ENCODE data around the gene IP6K3. TPM values are rescaled to one million over a fixed set of nuclear protein-coding genes. Genes with fewer than 3 reads are reported as not detected.
A peak's percentile ranks its signal among the peaks of the same experiment; 100 is the strongest.

The IP6K3 gene
- total and polyA plus RNA-seq, 4 experiments from 2014 or later: not detected

GRCh38 chr6:33737267-33738026 is 9.3 kb downstream of the IP6K3 start:
- intact Hi-C loops (cut with micrococcal nuclease): no loop called here
- ChIA-PET CTCF (ENCODE audit: partially characterized antibody) (interaction anchor here (0.7 to 0.9 kb wide), 3 partner anchors 26 to 34 kb away, joined by 3 read pairs; partner anchors contain the start of gene UQCC2), POLR2A (ENCODE audit: partially characterized antibody) (interaction anchor here (0.9 kb wide), 1 partner anchor 11 kb away, joined by 3 read pairs; no protein-coding TSS in a partner anchor)

DNA sequence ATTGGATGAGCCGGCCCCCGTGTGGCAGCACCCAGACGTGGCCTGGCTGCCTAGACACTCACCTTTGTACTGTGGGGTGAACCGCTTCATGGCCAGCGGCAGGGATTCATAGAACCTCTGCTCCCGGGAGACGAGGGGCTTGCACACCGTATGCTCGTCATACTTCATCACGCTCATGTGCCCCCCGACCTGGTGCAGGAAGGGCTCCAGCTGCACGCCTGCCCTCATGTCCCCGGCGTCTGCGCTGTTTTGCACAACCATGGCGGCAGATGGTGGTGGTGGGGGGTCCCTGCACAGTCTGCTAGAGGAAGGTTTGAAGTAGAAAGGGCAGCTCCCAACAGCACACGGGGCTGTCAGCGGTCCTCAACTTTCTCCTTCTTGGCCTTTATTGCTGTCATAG is 11.5 kb downstream of the IP6K3 start:
- Histone ChIP-seq H3K9me3 (ENCODE audit: control insufficient read depth in 1 of 2, low read length in 2 of 2) (no peaks in the 10 kb centered on the region), H3K4me1 (ENCODE audit: insufficient read depth, low read length) (no peaks in the 10 kb centered on the region), H3K36me3 (ENCODE audit: insufficient read depth, low read length) (no peaks in the 10 kb centered on the region), H3K27ac (ENCODE audit: low read depth, low read length) (no peak overlapping the region), H3K4me3 (ENCODE audit: low read length in 2 of 2) (no peak overlapping the region), H3K27me3 (ENCODE audit: insufficient read depth, low read length) (no peaks in the 10 kb centered on the region)
- Mint-ChIP-seq H3K4me3 (no peak overlapping the region), H3K9me3 (no peaks in the 10 kb centered on the region), H3K36me3 (no peaks in the 10 kb centered on the region), H3K27ac (no peak overlapping the region), H3K27me3 (no peaks in the 10 kb centered on the region), H3K4me1 (no peaks in the 10 kb centered on the region)
- POLR2A ChIA-PET (ENCODE audit: partially characterized antibody): no interaction called here
- intact Hi-C loops (cut with micrococcal nuclease): no loop called here
- no peak for DNase-seq
- CTCF ChIA-PET (ENCODE audit: partially characterized antibody): interaction anchor here (2.2 kb wide), 1 partner anchor 9 kb away, joined by 7 read pairs; no protein-coding TSS in a partner anchor

More at GRCh38 chr6:33737267-33738026, 9.3 kb downstream of the IP6K3 start:
- Mint-ChIP-seq H3K4me1 (no peaks in the 10 kb centered on the region), H3K4me3 (no peak overlapping the region), H3K27me3 (no peaks in the 10 kb centered on the region), H3K36me3 (no peaks in the 10 kb centered on the region), H3K27ac (peak overlapping the region in 1 of 7 donors; percentile 31), H3K9me3 (no peaks in the 10 kb centered on the region)
- no peak for DNase-seq
- H3K27me3 ChIP-seq (ENCODE audit: insufficient read depth, low read length): no peaks in the 10 kb centered on the region
- no peaks in the 10 kb centered on the region for H3K36me3 ChIP-seq (ENCODE audit: insufficient read depth, low read length)
- H3K9me3 ChIP-seq (ENCODE audit: control insufficient read depth in 1 of 2, low read length in 2 of 2): no peaks in the 10 kb centered on the region
- H3K4me3 ChIP-seq (ENCODE audit: low read length in 2 of 2): no peak overlapping the region
- no peaks in the 10 kb centered on the region for H3K4me1 ChIP-seq (ENCODE audit: insufficient read depth, low read length)
- no peak overlapping the region for H3K27ac ChIP-seq (ENCODE audit: low read depth, low read length)

GRCh38 chr6:33733709-33734007 is 13.0 kb downstream of the IP6K3 start:
- no peak overlapping the region for H3K27ac Mint-ChIP-seq
- Histone ChIP-seq H3K4me3 (ENCODE audit: low read length in 2 of 2) (no peak overlapping the region), H3K9me3 (ENCODE audit: control insufficient read depth in 1 of 2, low read length in 2 of 2) (no peaks in the 10 kb centered on the region), H3K36me3 (ENCODE audit: insufficient read depth, low read length) (no peaks in the 10 kb centered on the region), H3K4me1 (ENCODE audit: insufficient read depth, low read length) (no peaks in the 10 kb centered on the region), H3K27ac (ENCODE audit: low read depth, low read length) (no peak overlapping the region), H3K27me3 (ENCODE audit: insufficient read depth, low read length) (no peaks in the 10 kb centered on the region)
- peaks cover 0 to 2% (median 0%) of the 10 kb centered on the region in 8 donors for H3K9me3 Mint-ChIP-seq
- H3K4me3 Mint-ChIP-seq: no peak overlapping the region
- no peaks in the 10 kb centered on the region for H3K36me3 Mint-ChIP-seq
- ChIA-PET CTCF (ENCODE audit: partially characterized antibody) (no interaction called here), POLR2A (ENCODE audit: partially characterized antibody) (no interaction called here)
- peaks cover 0 to 1% of the 10 kb centered on the region in 2 donors for H3K27me3 Mint-ChIP-seq
- H3K4me1 Mint-ChIP-seq: peaks cover 0 to 3% (median 0%) of the 10 kb centered on the region in 4 donors
- intact Hi-C loops (cut with micrococcal nuclease): no loop called here
- no peak for DNase-seq

DNA sequence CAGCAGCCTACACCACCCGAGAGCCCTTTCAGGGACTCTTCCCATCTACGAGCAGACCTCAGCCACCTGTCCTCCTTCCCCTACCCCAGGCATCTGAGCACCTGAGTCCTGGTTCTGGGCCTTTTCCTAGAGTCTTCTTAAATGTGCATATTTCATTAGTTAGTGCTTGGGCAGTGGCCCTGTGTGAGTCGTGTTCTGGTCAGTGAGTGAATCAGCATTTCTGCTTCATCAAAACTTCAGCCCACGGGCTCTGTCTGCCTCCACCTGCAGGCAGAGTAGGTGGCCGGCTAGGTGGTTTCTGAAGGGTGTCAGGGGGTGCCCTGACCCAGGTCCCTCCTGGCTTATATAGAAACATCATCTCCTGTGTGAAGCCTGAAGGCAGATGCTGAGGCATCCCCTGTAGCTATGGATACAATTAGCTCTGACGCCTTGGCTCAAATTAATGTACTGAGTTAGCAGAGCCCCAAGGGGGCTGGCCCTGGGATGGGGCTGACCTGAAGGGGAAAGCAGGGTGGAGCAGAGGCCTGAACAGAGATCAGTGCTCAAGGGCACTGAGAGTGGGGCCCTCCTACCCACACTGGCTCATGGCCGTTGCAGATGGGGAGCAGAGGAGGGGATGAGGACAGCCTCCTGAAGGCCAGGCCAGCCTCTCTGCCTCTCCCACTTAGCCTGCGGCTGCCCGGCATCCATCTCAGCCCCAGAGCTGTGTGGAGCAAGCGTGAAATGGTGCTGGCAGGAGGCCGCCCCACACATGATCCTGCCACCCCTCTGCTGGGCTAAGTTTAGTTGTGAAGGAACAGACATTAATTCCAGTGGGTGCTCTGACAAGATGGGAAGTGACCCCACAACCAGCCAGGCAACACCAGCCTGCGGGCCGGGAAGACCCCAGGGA is 13.6 kb downstream of the IP6K3 start:
- Histone ChIP-seq H3K36me3 (ENCODE audit: insufficient read depth, low read length) (no peaks in the 10 kb centered on the region), H3K4me3 (ENCODE audit: low read length in 2 of 2) (no peak overlapping the region), H3K4me1 (ENCODE audit: insufficient read depth, low read length) (no peaks in the 10 kb centered on the region), H3K27me3 (ENCODE audit: insufficient read depth, low read length) (no peaks in the 10 kb centered on the region), H3K27ac (ENCODE audit: low read depth, low read length) (no peak overlapping the region), H3K9me3 (ENCODE audit: control insufficient read depth in 1 of 2, low read length in 2 of 2) (no peaks in the 10 kb centered on the region)
- H3K27ac Mint-ChIP-seq: peak overlapping the region in 1 of 7 donors; percentile 7
- H3K36me3 Mint-ChIP-seq: no peaks in the 10 kb centered on the region
- H3K27me3 Mint-ChIP-seq: peaks cover 0 to 2% of the 10 kb centered on the region in 2 donors
- peaks cover 0 to 2% (median 0%) of the 10 kb centered on the region in 8 donors for H3K9me3 Mint-ChIP-seq
- intact Hi-C loops (cut with micrococcal nuclease): no loop called here
- DNase-seq: no peak
- H3K4me3 Mint-ChIP-seq: no peak overlapping the region
- peaks cover 0 to 6% (median 0%) of the 10 kb centered on the region in 4 donors for H3K4me1 Mint-ChIP-seq
- ChIA-PET POLR2A (ENCODE audit: partially characterized antibody) (no interaction called here), CTCF (ENCODE audit: partially characterized antibody) (no interaction called here)

DNA sequence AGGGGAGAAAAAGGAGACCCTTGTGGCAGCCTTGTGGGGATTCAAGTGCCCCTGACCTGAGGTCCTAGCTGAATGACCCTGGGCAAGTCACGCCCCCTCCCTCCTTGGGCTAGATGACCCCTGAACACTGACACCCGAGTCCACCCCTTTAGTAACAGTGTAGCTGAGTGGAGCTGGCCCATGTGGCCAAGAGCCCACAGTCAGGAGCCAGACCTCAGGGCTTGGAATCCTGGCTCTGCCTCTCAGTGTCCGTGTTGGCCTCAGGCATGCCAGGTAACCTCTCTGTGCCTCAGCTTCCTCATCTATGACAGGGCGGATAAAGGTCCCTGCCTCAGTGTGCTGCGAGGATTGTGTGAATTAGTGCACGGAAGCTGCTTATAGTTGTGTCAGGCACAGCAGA is 14.3 kb downstream of the IP6K3 start:
- no peak overlapping the region for H3K27ac Mint-ChIP-seq
- no peak overlapping the region for H3K4me3 Mint-ChIP-seq
- CTCF ChIA-PET (ENCODE audit: partially characterized antibody): no interaction called here
- Histone ChIP-seq H3K36me3 (ENCODE audit: insufficient read depth, low read length) (no peaks in the 10 kb centered on the region), H3K9me3 (ENCODE audit: control insufficient read depth in 1 of 2, low read length in 2 of 2) (no peaks in the 10 kb centered on the region), H3K4me1 (ENCODE audit: insufficient read depth, low read length) (no peaks in the 10 kb centered on the region), H3K27me3 (ENCODE audit: insufficient read depth, low read length) (no peaks in the 10 kb centered on the region), H3K4me3 (ENCODE audit: low read length in 2 of 2) (no peak overlapping the region), H3K27ac (ENCODE audit: low read depth, low read length) (no peak overlapping the region)
- intact Hi-C loops (cut with micrococcal nuclease): no loop called here
- peaks cover 0 to 2% (median 0%) of the 10 kb centered on the region in 8 donors for H3K9me3 Mint-ChIP-seq
- peaks cover 0 to 2% of the 10 kb centered on the region in 2 donors for H3K27me3 Mint-ChIP-seq
- H3K36me3 Mint-ChIP-seq: no peaks in the 10 kb centered on the region
- no peak for DNase-seq
- POLR2A ChIA-PET (ENCODE audit: partially characterized antibody): no interaction called here
- peaks cover 0 to 6% (median 0%) of the 10 kb centered on the region in 4 donors for H3K4me1 Mint-ChIP-seq

- no peaks in the 10 kb centered on the region for H3K4me1 ChIP-seq (ENCODE audit: insufficient read depth, low read length)
- H3K27me3 Mint-ChIP-seq: peaks cover 0 to 2% of the 10 kb centered on the region in 2 donors
- intact Hi-C loops (cut with micrococcal nuclease): no loop called here
- peaks cover 0 to 2% (median 0%) of the 10 kb centered on the region in 8 donors for H3K9me3 Mint-ChIP-seq
- ChIA-PET POLR2A (ENCODE audit: partially characterized antibody) (no interaction called here), CTCF (ENCODE audit: partially characterized antibody) (no interaction called here)
- H3K36me3 Mint-ChIP-seq: no peaks in the 10 kb centered on the region
- H3K4me3 Mint-ChIP-seq: no peak overlapping the region
- H3K4me1 Mint-ChIP-seq: peaks cover 0 to 6% (median 0%) of the 10 kb centered on the region in 4 donors
- H3K27ac Mint-ChIP-seq: no peak overlapping the region
- H3K27ac ChIP-seq (ENCODE audit: low read depth, low read length): no peak overlapping the region
- H3K27me3 ChIP-seq (ENCODE audit: insufficient read depth, low read length): no peaks in the 10 kb centered on the region
- DNase-seq: no peak
- no peaks in the 10 kb centered on the region for H3K36me3 ChIP-seq (ENCODE audit: insufficient read depth, low read length)
- H3K4me3 ChIP-seq (ENCODE audit: low read length in 2 of 2): no peak overlapping the region
- H3K9me3 ChIP-seq (ENCODE audit: control insufficient read depth in 1 of 2, low read length in 2 of 2): no peaks in the 10 kb centered on the region
Observed at GRCh38 chr6:33731751-33732282, 14.9 kb downstream of the IP6K3 start.

- Histone ChIP-seq H3K27ac (ENCODE audit: low read depth, low read length) (no peak overlapping the region), H3K27me3 (ENCODE audit: insufficient read depth, low read length) (no peaks in the 10 kb centered on the region), H3K36me3 (ENCODE audit: insufficient read depth, low read length) (no peaks in the 10 kb centered on the region), H3K9me3 (ENCODE audit: control insufficient read depth in 1 of 2, low read length in 2 of 2) (no peaks in the 10 kb centered on the region), H3K4me1 (ENCODE audit: insufficient read depth, low read length) (no peaks in the 10 kb centered on the region), H3K4me3 (ENCODE audit: low read length in 2 of 2) (no peak overlapping the region)
- ChIA-PET POLR2A (ENCODE audit: partially characterized antibody) (no interaction called here), CTCF (ENCODE audit: partially characterized antibody) (no interaction called here)
- Mint-ChIP-seq H3K4me1 (peaks cover 0 to 6% (median 0%) of the 10 kb centered on the region in 4 donors), H3K27me3 (peaks cover 2 to 5% of the 10 kb centered on the region in 2 donors), H3K4me3 (no peak overlapping the region), H3K27ac (no peak overlapping the region), H3K9me3 (peaks cover 0 to 3% (median 0%) of the 10 kb centered on the region in 8 donors), H3K36me3 (no peaks in the 10 kb centered on the region)
- intact Hi-C loops (cut with micrococcal nuclease): no loop called here
- DNase-seq: no peak
Observed at GRCh38 chr6:33731035-33731434, 15.7 kb downstream of the IP6K3 start.

Data from CD4-positive, alpha-beta memory T cell (primary cell).